GM12878 (cell line): ENCODE data around the gene SLC5A10. TPM values are rescaled to one million over a fixed set of nuclear protein-coding genes. Genes with fewer than 3 reads are reported as not detected.

Source experiments
- ATAC-seq: fragments of 200-7000 bp; cut with Tn5 transposase; 3 replicates; pipeline ENCODE4 v1.9.1; 2020; ENCODE audit warnings: mild to moderate bottlenecking, moderate library complexity
- BruUV-seq: library from RNA; stranded (reverse); fragments of 400-500 nt; replicated peaks from 2 replicates; lab custom pipeline; 2021; lab: Mats Ljungman, UMichigan
- CTCF ChIA-PET: fragments of 300-600 bp; sonication (Branson Sonifier 250); formaldehyde crosslinking; extraction: SDS; loops from one replicate; lab custom pipeline; 2021; ENCODE audit warnings: inconsistent platforms; lab: Yijun Ruan, JAX
- POLR2A ChIA-PET: fragments of 350-600 bp; formaldehyde crosslinking; extraction: SDS; loops from one replicate; lab custom pipeline; 2021; ENCODE audit warnings: inconsistent platforms; lab: Charles Lee
- RAD21 ChIA-PET: fragments of 300-600 bp; sonication (Branson Sonifier 250); formaldehyde crosslinking; loops from one replicate; lab custom pipeline; 2023; ENCODE audit warnings: antibody characterized with exemption; ENCODE audit not compliant: unreplicated experiment; lab: Charles Lee
- SMC1A ChIA-PET: fragments of 300-600 bp; sonication (Branson Sonifier 250); formaldehyde crosslinking; loops from one replicate; lab custom pipeline; 2023; ENCODE audit not compliant: unreplicated experiment, uncharacterized antibody; lab: Charles Lee
- DNase-seq: peaks from one replicate; pipeline ENCODE4 v3.0.0-alpha.2; 2011; ENCODE audit warnings: low read depth, low spot score
- FAIRE-seq: peaks from 3 replicates; lab custom pipeline; 2011; peaks lifted over from hg19 to GRCh38; lab: Jason Lieb, UNC
- H2AFZ ChIP-seq: 2 replicates; pipeline ENCODE4 v1.6.0; 2011; ENCODE audit warnings: low read depth, low read length, control low read depth; ENCODE audit not compliant: control insufficient read depth
- H3K27ac ChIP-seq: 2 replicates; pipeline ENCODE4 v1.5.1; 2011; ENCODE audit warnings: control low read depth; ENCODE audit not compliant: control insufficient read depth, insufficient read depth
- H3K27me3 ChIP-seq, 2 experiments: replicated peaks in 1 of 2; 2 replicates each; pipeline versions ENCODE4 v1.6.0 to v1.6.1; 2011; ENCODE audit warnings: low read length in 1 of 2; ENCODE audit not compliant: control insufficient read depth in 2 of 2, insufficient read depth in 2 of 2
- H3K36me3 ChIP-seq, 2 experiments: 2 replicates each; pipeline ENCODE4 v1.5.1; 2011; ENCODE audit warnings: low read length in 1 of 2; ENCODE audit not compliant: control insufficient read depth in 2 of 2, insufficient read depth in 2 of 2
- H3K4me1 ChIP-seq: 2 replicates; pipeline ENCODE4 v1.6.1; 2011; ENCODE audit warnings: mild to moderate bottlenecking, low read length, moderate library complexity, mixed read lengths; ENCODE audit not compliant: control insufficient read depth, insufficient read depth
- H3K4me2 ChIP-seq: 2 replicates; pipeline ENCODE4 v1.6.0; 2011; ENCODE audit warnings: control low read depth; ENCODE audit not compliant: control insufficient read depth, insufficient read depth
- H3K4me3 ChIP-seq: fragments of 200-600 bp; sonication (generic); 2 replicates; pipeline ENCODE4 v1.5.1; 2016
- H3K79me2 ChIP-seq: 2 replicates; pipeline ENCODE4 v1.6.0; 2011; ENCODE audit warnings: low read length; ENCODE audit not compliant: control insufficient read depth, insufficient read depth
- H3K9ac ChIP-seq: 2 replicates; pipeline ENCODE4 v1.8.0; 2011; ENCODE audit warnings: low read length, control low read depth, mixed read lengths; ENCODE audit not compliant: control insufficient read depth, insufficient read depth
- H3K9me3 ChIP-seq: replicated peaks from 3 replicates; pipeline ENCODE4 v1.5.1; 2011; ENCODE audit warnings: mild to moderate bottlenecking, low read length; ENCODE audit not compliant: control insufficient read depth, insufficient read depth
- H4K20me1 ChIP-seq: 2 replicates; pipeline ENCODE4 v1.6.0; 2011; ENCODE audit not compliant: control insufficient read depth, insufficient read depth
- ATF7 ChIP-seq: fragments of 450-650 bp; IDR thresholded peaks from 2 replicates; pipeline ENCODE4 v1.6.1; 2016; ENCODE audit warnings: low read depth, mild to moderate bottlenecking
- POLR2A ChIP-seq: IDR thresholded peaks from 2 replicates; pipeline ENCODE4 v1.6.1; 2011; ENCODE audit warnings: low read depth, mild to moderate bottlenecking, low read length
- POLR2AphosphoS2 ChIP-seq: IDR thresholded peaks from 2 replicates; pipeline ENCODE4 v1.6.1; 2011; ENCODE audit warnings: low read depth, mild to moderate bottlenecking, low read length, improper control_type of control experiment, moderate library complexity
- POLR2AphosphoS5 ChIP-seq: IDR thresholded peaks from 2 replicates; pipeline ENCODE4 v1.6.1; 2011; ENCODE audit warnings: mild to moderate bottlenecking, low read length, inconsistent platforms
- SMAD5 ChIP-seq: IDR thresholded peaks from 2 replicates; pipeline ENCODE4 v1.6.1; 2016; ENCODE audit warnings: antibody characterized with exemption, low read depth
- WGBS: methylation state at CpG from one replicate; pipeline ENCODE4 v1.1.6; 2016; ENCODE audit warnings: low lambda C conversion rate; ENCODE audit not compliant: insufficient replicate concordance, insufficient coverage; ENCODE audit errors: missing lambda C conversion rate; 5-methylcytosine and 5-hydroxymethylcytosine counted together
- in situ Hi-C: fragments of 300-500 bp; cut with MboI; formaldehyde crosslinking; loops from 9 replicates; pipeline ENCODE4 v1.14.3; 2018; ENCODE audit warnings: mixed read lengths
- intact Hi-C: fragments of 100-400 bp; cut with micrococcal nuclease; formaldehyde crosslinking; loops from one replicate; pipeline ENCODE4 v1.14.2; 2022; ENCODE audit not compliant: unreplicated experiment
- polyA plus RNA-seq, 11 experiments: library from polyadenylated mRNA; depleted of rRNA in 4 of 11; unstranded in 6 of 11; stranded (reverse) in 5 of 11; fragments of >200 nt; fragmentation: Nextera tagmentation in 4 of 11; fragmentation: Illumina TruSeq in 1 of 11; extraction: Ambion mirVana in 4 of 11; extraction: Trizol in 1 of 11; gene quantifications; 1 replicate in 1 of 11; 2 replicates in 10 of 11; pipeline versions ENCODE4 v1.2.1 to v1.2.3, GENCODE V29; 2011 to 2016; ENCODE audit warnings: inconsistent platforms in 2 of 11, missing spikeins in 2 of 11, low read depth in 1 of 11
- total RNA-seq, 4 experiments: library from RNA; depleted of rRNA in 3 of 4; stranded (reverse); fragments of >200 nt in 3 of 4; fragmentation: Illumina TruSeq in 1 of 4; extraction: Trizol in 1 of 4; gene quantifications; 2 replicates each; pipeline versions ENCODE4 v1.2.1 to v1.2.3, GENCODE V29; 2013 to 2021

The SLC5A10 gene
- total and polyA plus RNA-seq, 10 of the 15 experiments (the other 5 are each of a cell fraction or from before 2014, with no cell fraction given), result under 0.01 to 0.18 (median 0.07) TPM; not detected in 4

DNA sequence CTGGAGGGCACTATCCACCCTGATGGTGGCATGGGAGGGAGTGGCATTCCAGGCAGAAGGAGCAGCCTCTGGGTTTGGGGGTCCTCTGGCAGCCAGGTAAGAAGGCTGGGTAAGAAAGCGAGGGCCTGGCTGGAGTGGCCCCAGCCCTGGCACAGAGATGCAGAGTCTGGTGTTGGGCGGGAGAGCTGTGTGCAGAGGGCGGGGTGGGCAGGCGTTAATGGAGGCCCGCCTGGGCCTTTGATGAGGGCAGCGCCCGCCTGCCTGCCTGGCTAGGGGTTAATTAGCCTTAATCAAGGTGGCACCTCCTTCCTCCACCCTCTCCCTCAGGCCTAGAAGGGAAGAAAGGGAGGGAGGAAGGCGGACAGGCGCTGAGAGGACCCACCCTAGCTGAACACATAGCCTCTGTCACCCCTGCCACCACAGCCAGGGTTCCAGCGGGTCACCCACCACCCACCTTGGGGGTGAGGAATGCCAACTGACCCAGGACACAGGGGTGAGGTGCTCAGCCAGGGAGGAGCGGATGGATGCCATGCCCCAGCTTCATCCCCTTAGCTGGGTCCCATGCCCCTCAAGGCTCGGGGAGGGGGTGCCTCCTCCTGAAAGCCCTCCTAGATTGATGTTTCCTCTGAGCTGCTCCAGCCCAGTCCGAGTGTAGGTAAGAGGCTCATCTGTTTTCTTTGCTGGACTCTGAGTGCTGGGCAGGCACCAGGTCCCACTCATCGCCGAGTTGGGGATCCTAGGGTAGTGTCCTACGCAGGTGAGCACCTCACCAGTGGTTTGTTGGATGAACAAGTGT, 66.0 kb downstream of the SLC5A10 start:
- Histone ChIP-seq H3K36me3 (peaks cover 0 to 13% of the 10 kb centered on the region in 2 experiments; a peak in 3 of 4 replicates), H3K9me3 (no peaks in the 10 kb centered on the region), H2AFZ (no peak overlapping the region), H3K9ac (no peak overlapping the region), H4K20me1 (no peaks in the 10 kb centered on the region), H3K27me3 (no peaks in the 10 kb centered on the region), H3K4me2 (no peak overlapping the region), H3K27ac (no peak overlapping the region), H3K79me2 (no peaks in the 10 kb centered on the region), H3K4me3 (no peak overlapping the region), H3K4me1 (no peaks in the 10 kb centered on the region)
- no peak for ATAC-seq
- SMC1A ChIA-PET, result no interaction called here
- RAD21 ChIA-PET, result interaction anchor here (1.5 kb wide), 1 partner anchor 56 kb away, joined by 5 read pairs; no protein-coding TSS in a partner anchor
- CTCF ChIA-PET, result interaction anchor here (0.6 to 2.3 kb wide), 2 partner anchors 45 to 57 kb away, joined by 5 to 7 read pairs; no protein-coding TSS in a partner anchor
- BruUV-seq, result no TSS peak
- TF ChIP-seq SMAD5, result no peak
- TF ChIP-seq POLR2A, result peak; percentile 53
- TF ChIP-seq POLR2AphosphoS2, result peak; percentile 40; the same call in 1 of the 2 replicates
- intact Hi-C loops (no loop called here), in situ Hi-C loops (no loop called here)
- POLR2A ChIA-PET, result no interaction called here
- 64% methylated on average over 16 of the region's 16 CpGs for WGBS
- no peak for FAIRE-seq
- no peak for DNase-seq

DNA sequence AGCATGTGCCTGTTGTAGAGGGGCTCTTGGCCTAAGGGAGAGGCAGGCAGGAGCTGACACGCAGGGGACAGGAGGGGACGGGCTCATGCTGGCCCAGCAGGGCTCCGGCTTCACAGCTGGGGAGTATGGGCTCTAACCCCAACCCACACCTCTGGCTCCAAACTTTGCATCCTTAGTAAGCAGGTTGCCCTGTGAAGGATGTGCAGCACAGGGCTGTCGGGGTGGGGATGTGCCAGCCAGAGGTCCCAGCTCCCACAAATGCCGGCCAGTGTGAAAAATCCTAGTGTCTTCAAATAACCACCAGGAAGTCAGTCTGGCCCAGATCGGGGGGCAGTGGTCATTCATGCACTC, 66.6 kb downstream of the SLC5A10 start:
- 71% methylated on average over 6 of the region's 6 CpGs for WGBS
- Histone ChIP-seq H4K20me1 (no peaks in the 10 kb centered on the region), H3K36me3 (peaks cover 0 to 13% of the 10 kb centered on the region in 2 experiments; a peak in 3 of 4 replicates), H3K27ac (no peak overlapping the region), H3K79me2 (no peaks in the 10 kb centered on the region), H3K4me1 (no peaks in the 10 kb centered on the region), H3K4me2 (no peak overlapping the region), H3K4me3 (no peak overlapping the region), H3K9ac (no peak overlapping the region), H3K27me3 (no peaks in the 10 kb centered on the region), H2AFZ (no peak overlapping the region), H3K9me3 (no peaks in the 10 kb centered on the region)
- ATAC-seq (no peak; the same call in 2 of the 3 replicates), DNase-seq (no peak), FAIRE-seq (no peak)
- ChIA-PET POLR2A (no interaction called here), RAD21 (interaction anchor here (1.5 kb wide), 1 partner anchor 57 kb away, joined by 5 read pairs; no protein-coding TSS in a partner anchor), SMC1A (no interaction called here), CTCF (interaction anchor here (0.6 kb wide), 1 partner anchor 45 kb away, joined by 5 read pairs; no protein-coding TSS in a partner anchor)
- no TSS peak for BruUV-seq
- intact Hi-C loops (no loop called here), in situ Hi-C loops (no loop called here)
- peak; percentile 31; the same call in 1 of the 2 replicates for TF ChIP-seq POLR2AphosphoS5
- TF ChIP-seq ATF7, result no peak
